ENCODE measurements around the gene LEMD1.

Gene LEMD1

DNA sequence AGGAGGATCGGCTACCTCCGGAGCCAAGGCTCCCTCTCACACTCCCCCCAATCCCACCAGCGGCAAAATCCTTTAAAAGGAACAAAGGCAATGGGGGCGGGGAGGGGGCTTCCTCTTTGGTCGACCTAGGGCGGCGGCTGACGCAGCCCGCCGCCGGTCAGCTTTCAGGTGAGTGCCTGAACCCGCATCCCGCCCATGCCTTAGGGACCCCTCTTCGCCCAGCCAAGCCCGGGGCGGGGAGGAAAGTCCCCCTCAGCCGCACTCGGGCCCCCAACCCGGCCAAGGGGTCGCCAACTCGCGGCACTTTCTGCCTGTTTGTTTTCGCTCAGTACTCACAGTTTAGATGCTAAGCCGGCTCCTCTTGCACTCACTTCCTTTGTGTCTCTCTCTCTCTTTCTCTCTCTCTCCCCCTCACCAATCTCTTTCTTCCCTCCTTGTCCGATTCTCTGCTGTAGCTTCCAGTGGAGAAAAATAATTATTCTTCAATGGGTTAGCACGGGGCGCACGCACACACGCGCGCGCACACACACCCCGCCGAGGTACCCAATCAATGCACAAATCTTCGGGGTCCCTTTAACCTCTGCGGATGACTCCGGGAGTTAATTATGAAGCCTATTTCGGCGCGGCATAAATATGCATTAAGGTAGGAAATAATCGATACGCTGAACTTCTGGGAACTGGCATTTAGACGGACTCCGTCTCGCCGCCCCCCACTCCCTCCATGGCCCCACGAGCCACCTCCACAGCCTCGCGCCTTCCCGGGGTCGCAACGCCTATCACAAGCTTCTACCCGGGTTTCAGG is 33.9 kb upstream of the LEMD1 start, which contains the start of gene BLACAT1 (continued):
- TF ChIP-seq CSRNP3 (CRISPR knock-in tag; IDR thresholded peaks at IDR 0.05), result no peak
- TF ChIP-seq ZFP30 (CRISPR knock-in tag; IDR thresholded peaks at IDR 0.05), result no peak
- TF ChIP-seq ZNF565 (CRISPR knock-in tag; conservative IDR thresholded peaks at IDR 0.05; ENCODE audit: low read depth), result no peak
- TF ChIP-seq GLIS3 (CRISPR knock-in tag; IDR thresholded peaks at IDR 0.05), result no peak
- no peak for TF ChIP-seq TOX (CRISPR knock-in tag; IDR thresholded peaks at IDR 0.05; ENCODE audit: borderline replicate concordance)
- no peak for TF ChIP-seq BACH2 (CRISPR knock-in tag; IDR thresholded peaks at IDR 0.05; ENCODE audit: borderline replicate concordance)

DNA sequence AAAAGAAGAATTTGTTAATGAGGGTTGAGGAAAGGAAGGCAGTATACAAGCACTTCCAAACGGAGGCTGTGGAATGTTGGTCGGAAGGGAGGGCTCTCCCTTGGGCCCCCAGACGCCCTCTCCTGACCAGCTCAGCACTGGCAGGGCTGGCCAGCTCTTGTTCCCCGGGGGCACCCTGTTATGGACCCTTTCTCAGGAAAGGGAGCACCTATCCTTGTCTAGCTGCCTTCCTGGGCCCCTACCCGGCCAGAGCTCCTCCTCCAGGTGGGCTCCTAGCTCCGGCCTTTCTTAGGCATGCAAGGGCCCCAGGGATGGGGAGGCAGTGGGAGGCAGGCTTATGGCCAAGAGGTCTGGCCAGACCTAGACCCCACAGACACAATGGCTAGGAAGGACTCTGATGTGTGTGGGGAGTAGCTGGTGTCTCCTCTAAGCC is 33.1 kb upstream of the LEMD1 start:
- TF ChIP-seq ESRRG (CRISPR knock-in tag; IDR thresholded peaks at IDR 0.05) (no peak), BACH2 (CRISPR knock-in tag; IDR thresholded peaks at IDR 0.05; ENCODE audit: borderline replicate concordance) (no peak), OSR1 (CRISPR knock-in tag; IDR thresholded peaks at IDR 0.05) (no peak), POU6F1 (CRISPR knock-in tag; IDR thresholded peaks at IDR 0.05; ENCODE audit: borderline replicate concordance, low read depth) (no peak), CSDC2 (CRISPR knock-in tag; IDR thresholded peaks at IDR 0.05) (no peak), ZFP30 (CRISPR knock-in tag; IDR thresholded peaks at IDR 0.05) (no peak), GLIS3 (CRISPR knock-in tag; IDR thresholded peaks at IDR 0.05) (no peak), RARB (CRISPR knock-in tag; IDR thresholded peaks at IDR 0.05) (no peak), ZC3H10 (CRISPR knock-in tag; IDR thresholded peaks at IDR 0.05) (no peak), SNAI2 (CRISPR knock-in tag; IDR thresholded peaks at IDR 0.05) (no peak), ZFP3 (CRISPR knock-in tag; IDR thresholded peaks at IDR 0.05) (no peak), CREB5 (CRISPR knock-in tag; IDR thresholded peaks at IDR 0.05; ENCODE audit: low read depth) (no peak), TOX (CRISPR knock-in tag; IDR thresholded peaks at IDR 0.05; ENCODE audit: borderline replicate concordance) (no peak), ZNF70 (CRISPR knock-in tag; IDR thresholded peaks at IDR 0.05) (no peak), ZNF8 (CRISPR knock-in tag; IDR thresholded peaks at IDR 0.05) (no peak), ISL1 (CRISPR knock-in tag; IDR thresholded peaks at IDR 0.05) (no peak), PPARA (CRISPR knock-in tag; IDR thresholded peaks at IDR 0.05; ENCODE audit: borderline replicate concordance) (no peak), TCF4 (CRISPR knock-in tag; IDR thresholded peaks at IDR 0.05; ENCODE audit: borderline replicate concordance) (no peak), ZNF565 (CRISPR knock-in tag; conservative IDR thresholded peaks at IDR 0.05; ENCODE audit: low read depth) (no peak)
- TF ChIP-seq, protein P1, sequence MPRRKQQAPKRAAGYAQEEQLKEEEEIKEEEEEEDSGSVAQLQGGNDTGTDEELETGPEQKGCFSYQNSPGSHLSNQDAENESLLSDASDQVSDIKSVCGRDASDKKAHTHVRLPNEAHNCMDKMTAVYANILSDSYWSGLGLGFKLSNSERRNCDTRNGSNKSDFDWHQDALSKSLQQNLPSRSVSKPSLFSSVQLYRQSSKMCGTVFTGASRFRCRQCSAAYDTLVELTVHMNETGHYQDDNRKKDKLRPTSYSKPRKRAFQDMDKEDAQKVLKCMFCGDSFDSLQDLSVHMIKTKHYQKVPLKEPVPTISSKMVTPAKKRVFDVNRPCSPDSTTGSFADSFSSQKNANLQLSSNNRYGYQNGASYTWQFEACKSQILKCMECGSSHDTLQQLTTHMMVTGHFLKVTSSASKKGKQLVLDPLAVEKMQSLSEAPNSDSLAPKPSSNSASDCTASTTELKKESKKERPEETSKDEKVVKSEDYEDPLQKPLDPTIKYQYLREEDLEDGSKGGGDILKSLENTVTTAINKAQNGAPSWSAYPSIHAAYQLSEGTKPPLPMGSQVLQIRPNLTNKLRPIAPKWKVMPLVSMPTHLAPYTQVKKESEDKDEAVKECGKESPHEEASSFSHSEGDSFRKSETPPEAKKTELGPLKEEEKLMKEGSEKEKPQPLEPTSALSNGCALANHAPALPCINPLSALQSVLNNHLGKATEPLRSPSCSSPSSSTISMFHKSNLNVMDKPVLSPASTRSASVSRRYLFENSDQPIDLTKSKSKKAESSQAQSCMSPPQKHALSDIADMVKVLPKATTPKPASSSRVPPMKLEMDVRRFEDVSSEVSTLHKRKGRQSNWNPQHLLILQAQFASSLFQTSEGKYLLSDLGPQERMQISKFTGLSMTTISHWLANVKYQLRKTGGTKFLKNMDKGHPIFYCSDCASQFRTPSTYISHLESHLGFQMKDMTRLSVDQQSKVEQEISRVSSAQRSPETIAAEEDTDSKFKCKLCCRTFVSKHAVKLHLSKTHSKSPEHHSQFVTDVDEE (CRISPR knock-in tag; IDR thresholded peaks at IDR 0.05), result no peak
- ATAC-seq, result no peak

- ATAC-seq, result no peak
- TF ChIP-seq BACH2 (CRISPR knock-in tag; IDR thresholded peaks at IDR 0.05; ENCODE audit: borderline replicate concordance) (no peak), TCF4 (CRISPR knock-in tag; IDR thresholded peaks at IDR 0.05; ENCODE audit: borderline replicate concordance) (no peak), SNAI2 (CRISPR knock-in tag; IDR thresholded peaks at IDR 0.05) (no peak), ISL1 (CRISPR knock-in tag; IDR thresholded peaks at IDR 0.05) (no peak), CSRNP3 (CRISPR knock-in tag; IDR thresholded peaks at IDR 0.05) (no peak), ZFP30 (CRISPR knock-in tag; IDR thresholded peaks at IDR 0.05) (no peak), ZNF8 (CRISPR knock-in tag; IDR thresholded peaks at IDR 0.05) (no peak), ZFP3 (CRISPR knock-in tag; IDR thresholded peaks at IDR 0.05) (no peak), ZNF70 (CRISPR knock-in tag; IDR thresholded peaks at IDR 0.05) (no peak)
- TF ChIP-seq, protein P1 (CRISPR knock-in tag; IDR thresholded peaks at IDR 0.05), result no peak
- TF ChIP-seq, protein P2, sequence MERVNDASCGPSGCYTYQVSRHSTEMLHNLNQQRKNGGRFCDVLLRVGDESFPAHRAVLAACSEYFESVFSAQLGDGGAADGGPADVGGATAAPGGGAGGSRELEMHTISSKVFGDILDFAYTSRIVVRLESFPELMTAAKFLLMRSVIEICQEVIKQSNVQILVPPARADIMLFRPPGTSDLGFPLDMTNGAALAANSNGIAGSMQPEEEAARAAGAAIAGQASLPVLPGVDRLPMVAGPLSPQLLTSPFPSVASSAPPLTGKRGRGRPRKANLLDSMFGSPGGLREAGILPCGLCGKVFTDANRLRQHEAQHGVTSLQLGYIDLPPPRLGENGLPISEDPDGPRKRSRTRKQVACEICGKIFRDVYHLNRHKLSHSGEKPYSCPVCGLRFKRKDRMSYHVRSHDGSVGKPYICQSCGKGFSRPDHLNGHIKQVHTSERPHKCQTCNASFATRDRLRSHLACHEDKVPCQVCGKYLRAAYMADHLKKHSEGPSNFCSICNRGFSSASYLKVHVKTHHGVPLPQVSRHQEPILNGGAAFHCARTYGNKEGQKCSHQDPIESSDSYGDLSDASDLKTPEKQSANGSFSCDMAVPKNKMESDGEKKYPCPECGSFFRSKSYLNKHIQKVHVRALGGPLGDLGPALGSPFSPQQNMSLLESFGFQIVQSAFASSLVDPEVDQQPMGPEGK (CRISPR knock-in tag; IDR thresholded peaks at IDR 0.05; ENCODE audit: borderline replicate concordance), result no peak
Observed at GRCh38 chr1:205453466-205453865, 31.6 kb upstream of the LEMD1 start.

All from SK-N-SH treated with all-trans-retinoic acid at 6 μM for 48 hours (cell line).